Fibroblast of the aortic adventitia (primary cell): Measurements from ENCODE around the gene SPTBN1. TPM values are rescaled to one million over a fixed set of nuclear protein-coding genes. Genes with fewer than 3 reads are reported as not detected.
A peak's percentile ranks its signal among the peaks of the same experiment; 100 is the strongest.

Experiments used
- DNase-seq: peaks from one replicate; pipeline ENCODE4 v3.0.0-alpha.2; 2010; ENCODE audit warnings: low read depth
- H3K4me3 ChIP-seq: 2 replicates; pipeline ENCODE4 v1.5.1; 2011; ENCODE audit warnings: low read depth, mild to moderate bottlenecking, control low read depth, low read length, moderate library complexity
- total RNA-seq: library from RNA; depleted of rRNA; stranded (reverse); fragments of >200 nt; gene quantifications from 2 replicates; pipeline ENCODE4 v1.2.3, GENCODE V29; 2012; ENCODE audit warnings: low replicate concordance
- TF ChIP-seq, protein P1 (sequence below): IDR thresholded peaks from 2 replicates; pipeline ENCODE4 v1.5.1; 2011; ENCODE audit warnings: mild to moderate bottlenecking, low read length, control low read depth, inconsistent platforms; ENCODE audit not compliant: insufficient read depth

SPTBN1 gene
- total RNA-seq, 1 donor = 293 TPM

DNA sequence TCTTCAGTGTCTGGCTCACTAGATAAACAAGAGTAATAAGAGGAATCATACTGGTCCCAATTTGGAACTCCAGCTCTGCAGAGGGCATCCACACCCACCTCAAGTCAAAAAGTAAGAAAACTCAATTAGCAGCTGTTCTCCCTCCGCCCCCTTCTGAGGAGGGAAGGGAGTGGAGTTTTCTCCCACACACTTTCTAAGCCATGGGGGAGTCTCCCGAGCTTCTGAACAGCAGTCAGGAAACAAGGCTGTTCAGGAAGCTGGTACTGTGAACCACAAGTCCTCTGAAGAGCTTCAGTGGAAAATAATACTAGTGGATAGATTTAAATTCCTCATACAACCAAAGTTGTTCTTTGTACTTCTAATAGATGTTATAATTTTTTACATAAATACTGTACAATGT is 32.9 kb upstream of the SPTBN1 start:
- TF ChIP-seq, protein P1, sequence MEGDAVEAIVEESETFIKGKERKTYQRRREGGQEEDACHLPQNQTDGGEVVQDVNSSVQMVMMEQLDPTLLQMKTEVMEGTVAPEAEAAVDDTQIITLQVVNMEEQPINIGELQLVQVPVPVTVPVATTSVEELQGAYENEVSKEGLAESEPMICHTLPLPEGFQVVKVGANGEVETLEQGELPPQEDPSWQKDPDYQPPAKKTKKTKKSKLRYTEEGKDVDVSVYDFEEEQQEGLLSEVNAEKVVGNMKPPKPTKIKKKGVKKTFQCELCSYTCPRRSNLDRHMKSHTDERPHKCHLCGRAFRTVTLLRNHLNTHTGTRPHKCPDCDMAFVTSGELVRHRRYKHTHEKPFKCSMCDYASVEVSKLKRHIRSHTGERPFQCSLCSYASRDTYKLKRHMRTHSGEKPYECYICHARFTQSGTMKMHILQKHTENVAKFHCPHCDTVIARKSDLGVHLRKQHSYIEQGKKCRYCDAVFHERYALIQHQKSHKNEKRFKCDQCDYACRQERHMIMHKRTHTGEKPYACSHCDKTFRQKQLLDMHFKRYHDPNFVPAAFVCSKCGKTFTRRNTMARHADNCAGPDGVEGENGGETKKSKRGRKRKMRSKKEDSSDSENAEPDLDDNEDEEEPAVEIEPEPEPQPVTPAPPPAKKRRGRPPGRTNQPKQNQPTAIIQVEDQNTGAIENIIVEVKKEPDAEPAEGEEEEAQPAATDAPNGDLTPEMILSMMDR = no peak
- no peak overlapping the region for H3K4me3 ChIP-seq
- no peak for DNase-seq

DNA sequence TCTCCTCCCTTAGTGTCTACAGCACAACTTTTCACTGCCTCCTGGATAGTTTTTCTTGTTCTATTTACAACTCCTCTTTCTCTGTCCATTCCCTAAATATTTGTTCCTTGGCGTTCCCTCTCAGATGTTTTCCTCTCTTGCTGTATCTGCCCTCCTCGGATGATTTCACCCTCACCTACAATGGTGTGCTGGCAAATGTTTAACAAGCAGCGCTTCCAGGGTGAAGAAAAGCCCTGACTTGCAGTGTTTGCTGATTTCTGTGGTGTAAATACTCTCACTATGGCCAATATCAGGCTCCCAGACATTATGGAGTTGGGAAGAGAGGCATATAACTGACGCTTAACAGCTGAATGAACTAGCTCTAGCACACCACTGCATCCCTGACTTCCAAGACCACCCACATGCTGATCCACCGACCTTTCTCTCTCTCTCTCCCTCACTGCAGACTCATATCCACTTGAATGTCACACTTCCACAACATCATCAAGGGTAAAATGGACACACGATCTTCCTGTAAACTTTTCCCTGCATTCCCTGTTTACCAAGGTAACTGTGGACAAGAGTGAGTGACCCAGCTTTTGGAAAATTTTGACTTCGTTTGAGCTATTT is 31.5 kb upstream of the SPTBN1 start:
- H3K4me3 ChIP-seq = no peak overlapping the region
- DNase-seq = no peak
- TF ChIP-seq, protein P1 = no peak

DNA sequence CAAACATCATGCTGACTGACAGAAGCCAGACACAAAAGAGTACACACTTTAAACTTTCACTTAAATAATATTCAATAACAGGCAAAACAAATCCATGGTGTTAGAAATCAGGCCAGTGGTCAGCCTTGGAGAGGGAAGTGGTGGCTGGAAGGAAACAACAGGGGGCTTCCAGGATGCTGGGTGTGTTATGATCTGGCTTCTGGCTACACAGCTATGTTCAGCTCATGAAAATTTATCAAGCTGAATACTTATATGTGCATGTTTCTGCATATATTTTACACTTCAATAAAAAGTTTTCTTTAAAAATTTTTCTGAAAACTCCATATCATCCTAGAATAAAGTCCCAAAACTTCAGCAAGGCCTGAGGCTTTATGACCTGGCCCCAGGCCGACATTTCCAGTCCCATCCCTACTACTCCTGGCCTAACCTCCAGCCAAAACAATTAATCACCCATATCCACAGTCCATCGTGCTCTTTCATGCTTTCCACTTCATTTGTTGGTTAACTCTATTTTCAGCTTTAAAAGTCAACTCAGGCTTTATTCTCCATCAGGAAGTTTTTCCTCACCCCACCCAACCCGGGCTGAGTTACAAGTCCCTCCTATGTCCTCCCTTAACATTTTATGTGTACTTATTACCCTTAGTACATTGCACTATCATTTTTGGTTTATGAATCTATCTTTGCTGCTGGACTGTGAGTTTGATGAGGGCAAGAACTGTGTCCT is 27.9 kb upstream of the SPTBN1 start:
- no peak overlapping the region for H3K4me3 ChIP-seq
- peak; percentile 82 for DNase-seq
- TF ChIP-seq, protein P1 = no peak

DNA sequence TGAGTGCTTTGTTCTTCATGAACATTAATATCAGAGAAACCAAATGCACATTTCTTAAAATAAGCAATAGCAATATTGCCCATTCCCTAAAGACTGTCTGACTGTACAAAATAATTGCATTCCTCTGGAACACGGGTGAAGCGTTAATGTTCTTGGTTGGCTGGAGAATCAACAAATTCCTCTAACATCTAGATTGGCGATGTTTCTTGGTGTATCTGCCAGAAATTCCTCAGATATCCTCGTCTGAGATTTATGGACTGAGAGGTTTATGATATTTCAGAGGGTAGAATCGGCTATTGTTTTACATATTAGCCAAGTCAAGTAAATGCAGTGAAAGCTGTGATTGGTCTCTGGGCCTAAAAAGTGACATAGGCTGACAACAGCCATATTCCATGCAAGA is 27.1 kb upstream of the SPTBN1 start:
- peak; percentile 93 for DNase-seq
- TF ChIP-seq, protein P1 = no peak
- no peak overlapping the region for H3K4me3 ChIP-seq

DNA sequence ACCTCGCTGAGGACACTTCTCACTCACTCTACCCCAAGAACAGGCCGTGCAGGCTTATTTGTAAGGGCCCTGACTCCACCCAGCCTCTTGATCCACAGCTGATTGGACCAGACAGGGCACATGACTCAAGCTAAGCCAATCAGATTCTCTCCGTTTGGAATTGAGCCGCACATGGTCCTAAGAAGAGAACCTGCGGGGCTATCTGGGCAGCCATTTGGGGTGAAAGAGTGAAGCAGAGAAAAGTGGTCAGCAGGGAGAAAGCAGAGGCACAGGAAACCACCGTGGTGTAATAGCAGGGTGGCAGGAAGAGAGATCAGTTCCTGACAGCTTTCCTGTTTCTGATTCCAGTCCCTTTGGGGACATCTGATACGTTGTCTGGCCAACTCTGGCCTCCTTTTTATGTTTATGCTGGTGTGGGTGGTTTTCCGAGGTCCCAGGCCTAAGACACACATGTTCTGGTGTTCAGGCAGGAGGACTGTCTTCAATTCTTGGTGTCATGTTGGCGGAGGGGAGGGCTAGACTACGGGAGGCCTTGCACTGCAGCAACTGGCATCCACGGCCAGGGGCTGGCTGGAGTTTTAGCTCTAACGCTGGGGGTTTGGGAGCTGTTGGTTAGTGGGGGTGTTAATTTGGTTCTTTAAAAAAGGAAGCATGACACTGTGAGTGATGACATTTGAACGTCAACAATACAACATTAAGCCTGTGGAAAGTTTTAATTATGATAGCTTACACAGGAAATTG is 26.1 kb upstream of the SPTBN1 start:
- TF ChIP-seq, protein P1 = no peak
- DNase-seq = no peak
- no peak overlapping the region for H3K4me3 ChIP-seq

DNA sequence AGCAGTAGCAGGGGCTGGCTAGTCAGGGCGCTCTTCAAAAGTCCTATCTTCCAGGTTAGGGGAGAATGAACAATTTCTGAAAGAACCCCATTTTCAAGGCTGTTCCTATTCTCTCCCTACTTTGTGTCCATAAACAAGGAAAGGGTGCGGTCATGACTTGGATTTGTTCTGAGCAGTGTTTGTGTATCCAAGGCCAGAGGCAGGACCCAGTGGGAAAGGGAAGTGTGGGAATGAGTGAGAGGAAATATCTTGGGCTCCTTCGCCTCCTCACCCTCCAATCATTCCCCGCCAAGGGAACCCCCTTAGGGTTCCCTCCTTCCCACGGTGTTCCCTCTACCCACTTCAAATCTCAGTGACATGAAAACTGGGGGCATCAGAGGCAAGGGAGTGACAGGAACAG is 25.5 kb upstream of the SPTBN1 start:
- H3K4me3 ChIP-seq = no peak overlapping the region
- DNase-seq = no peak
- TF ChIP-seq, protein P1 = no peak
